Liver (tissue), 9 donors: Measurements from ENCODE around the gene NLRP13. TPM values are rescaled to one million over a fixed set of nuclear protein-coding genes. Genes with fewer than 3 reads are reported as not detected.
"Not testable (repeated sequence)": the region's sequence is repeated elsewhere in the genome, so short reads cannot be mapped to it uniquely, and the experiment has no call there.

Source experiments
- DNase-seq: peaks from one replicate; pipeline ENCODE4 v3.0.0-alpha.2; 2017; ENCODE audit warnings: low spot score
- H3K27ac ChIP-seq, 2 donors: one replicate each; pipeline ENCODE4 v1.7.0; 2013; ENCODE audit warnings: inconsistent platforms in 2 of 2, low read length in 2 of 2, control low read depth in 1 of 2, low read depth in 1 of 2, mild to moderate bottlenecking in 1 of 2
- H3K27me3 ChIP-seq, 4 donors: one replicate each; pipeline versions ENCODE4 v1.6.1 to v1.7.0; 2013; ENCODE audit warnings: low read length in 3 of 4, inconsistent platforms in 1 of 4, mild to moderate bottlenecking in 1 of 4, moderate library complexity in 1 of 4; ENCODE audit not compliant: control insufficient read depth in 4 of 4, insufficient read depth in 4 of 4
- H3K36me3 ChIP-seq, 4 donors: one replicate each; pipeline versions ENCODE4 v1.6.1 to v1.7.0; 2013; ENCODE audit warnings: low read length in 3 of 4, mild to moderate bottlenecking in 3 of 4, low read depth in 1 of 4, moderate library complexity in 1 of 4; ENCODE audit not compliant: control insufficient read depth in 4 of 4, insufficient read depth in 3 of 4
- H3K4me1 ChIP-seq, 4 donors: one replicate each; pipeline versions ENCODE4 v1.6.1 to v1.7.0; 2013; ENCODE audit warnings: low read length in 3 of 4, mild to moderate bottlenecking in 3 of 4, moderate library complexity in 1 of 4; ENCODE audit not compliant: control insufficient read depth in 4 of 4, insufficient read depth in 4 of 4
- H3K4me3 ChIP-seq, 3 donors: one replicate each; pipeline versions ENCODE4 v1.6.1 to v1.7.0; 2013; ENCODE audit warnings: low read length in 3 of 3, control low read depth in 1 of 3, low read depth in 1 of 3, mild to moderate bottlenecking in 1 of 3
- H3K9ac ChIP-seq, 2 donors: one replicate each; pipeline ENCODE4 v1.7.0; 2013; ENCODE audit warnings: low read length in 2 of 2, mild to moderate bottlenecking in 2 of 2, moderate library complexity in 2 of 2, control low read depth in 1 of 2, low read depth in 1 of 2
- H3K9me3 ChIP-seq, 4 donors: one replicate each; pipeline versions ENCODE4 v1.6.1 to v1.7.0; 2013; ENCODE audit warnings: low read length in 3 of 4; ENCODE audit not compliant: control insufficient read depth in 4 of 4
- ATF3 ChIP-seq: IDR thresholded peaks from 2 replicates; pipeline ENCODE4 v1.6.1; 2016; ENCODE audit warnings: antibody characterized with exemption
- EGR1 ChIP-seq, 2 donors: IDR thresholded peaks; 2 replicates each; pipeline ENCODE4 v1.6.1; 2016 to 2018; ENCODE audit warnings: antibody characterized with exemption in 2 of 2, low read depth in 2 of 2
- FOXA1 ChIP-seq: IDR thresholded peaks from 2 replicates; pipeline ENCODE4 v1.6.1; 2016; ENCODE audit warnings: antibody characterized with exemption
- FOXA2 ChIP-seq: IDR thresholded peaks from 2 replicates; pipeline ENCODE4 v1.6.1; 2016; ENCODE audit warnings: antibody characterized with exemption
- HNF4G ChIP-seq: IDR thresholded peaks from 2 replicates; pipeline ENCODE4 v1.6.1; 2016; ENCODE audit warnings: antibody characterized with exemption
- RXRA ChIP-seq, 2 donors: IDR thresholded peaks; 2 replicates each; pipeline ENCODE4 v1.6.1; 2017 to 2018; ENCODE audit warnings: antibody characterized with exemption in 2 of 2, mild to moderate bottlenecking in 1 of 2
- SP1 ChIP-seq: IDR thresholded peaks from 2 replicates; pipeline ENCODE4 v1.6.1; 2018; ENCODE audit warnings: antibody characterized with exemption, mild to moderate bottlenecking
- YY1 ChIP-seq: IDR thresholded peaks from 2 replicates; pipeline ENCODE4 v1.6.1; 2016; ENCODE audit warnings: antibody characterized with exemption, mild to moderate bottlenecking
- WGBS: extraction: QIAGEN DNeasy Blood & Tissue Kit; methylation state at CpG from one replicate; pipeline ENCODE4 v1.1.7; 2013; 5-methylcytosine and 5-hydroxymethylcytosine counted together
- polyA plus RNA-seq, 2 donors: library from polyadenylated mRNA; stranded (reverse) in 1 of 2; unstranded in 1 of 2; fragments of 200-250 nt in 1 of 2; fragments of >200 nt in 1 of 2; fragmentation: Nextera tagmentation in 1 of 2; extraction: Ambion mirVana in 1 of 2; gene quantifications; one replicate each; pipeline versions ENCODE4 v1.2.1 to v1.2.3, GENCODE V29; 2013 to 2015
- total RNA-seq, 2 donors: library from RNA; depleted of rRNA; stranded (reverse); fragments of >200 nt; gene quantifications; one replicate each; pipeline ENCODE4 v1.2.3, GENCODE V29; 2014
- TF ChIP-seq, protein P1 (sequence below): IDR thresholded peaks from 2 replicates; pipeline ENCODE4 v1.6.1; 2016; ENCODE audit warnings: antibody characterized with exemption, mild to moderate bottlenecking
- TF ChIP-seq, protein P2 (sequence below): IDR thresholded peaks from 2 replicates; pipeline ENCODE4 v1.6.1; 2016; ENCODE audit warnings: antibody characterized with exemption
- donor health status: healthy.
- donor health status: healthy.
- donor health status: healthy.
- donor health status: healthy.
- donor health status: healthy.

NLRP13 gene
- total and polyA plus RNA-seq, 4 donors, result not detected

DNA sequence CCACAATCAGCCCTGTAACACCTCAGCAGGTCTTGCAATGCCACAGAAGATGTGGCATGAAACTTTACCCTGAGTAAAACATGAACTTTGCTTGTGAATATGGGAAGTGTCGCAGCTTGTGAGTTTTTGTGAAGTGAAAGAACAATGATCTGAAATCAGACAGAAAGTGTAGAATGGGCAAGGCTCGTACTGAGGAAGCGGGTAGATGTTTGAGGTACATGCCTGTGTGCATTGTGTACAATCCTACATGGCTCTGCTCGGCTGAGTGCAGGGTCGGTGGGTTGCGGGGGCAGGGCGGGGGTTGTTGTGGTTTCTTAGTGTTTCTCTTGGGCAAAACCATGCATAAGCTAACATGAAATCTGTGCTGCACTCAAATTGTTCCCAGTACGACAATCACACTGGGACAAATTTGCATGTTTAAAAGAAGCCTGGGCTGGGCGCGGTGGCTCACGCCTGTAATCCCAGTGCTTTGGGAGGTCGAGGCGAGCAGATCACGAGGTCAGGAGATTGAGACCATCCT, 1.1 kb downstream of the NLRP13 start:
- WGBS, result 79% methylated on average over 14 of the region's 14 CpGs
- Histone ChIP-seq H3K9ac (no peak overlapping the region), H3K36me3 (no peaks in the 10 kb centered on the region), H3K27ac (no peak overlapping the region), H3K4me1 (no peaks in the 10 kb centered on the region), H3K9me3 (peaks cover 2 to 4% (median 3%) of the 10 kb centered on the region in 4 donors), H3K4me3 (no peak overlapping the region), H3K27me3 (peaks cover 0 to 3% (median under 1%) of the 10 kb centered on the region in 4 donors)
- DNase-seq, result no peak
- TF ChIP-seq, protein P1, sequence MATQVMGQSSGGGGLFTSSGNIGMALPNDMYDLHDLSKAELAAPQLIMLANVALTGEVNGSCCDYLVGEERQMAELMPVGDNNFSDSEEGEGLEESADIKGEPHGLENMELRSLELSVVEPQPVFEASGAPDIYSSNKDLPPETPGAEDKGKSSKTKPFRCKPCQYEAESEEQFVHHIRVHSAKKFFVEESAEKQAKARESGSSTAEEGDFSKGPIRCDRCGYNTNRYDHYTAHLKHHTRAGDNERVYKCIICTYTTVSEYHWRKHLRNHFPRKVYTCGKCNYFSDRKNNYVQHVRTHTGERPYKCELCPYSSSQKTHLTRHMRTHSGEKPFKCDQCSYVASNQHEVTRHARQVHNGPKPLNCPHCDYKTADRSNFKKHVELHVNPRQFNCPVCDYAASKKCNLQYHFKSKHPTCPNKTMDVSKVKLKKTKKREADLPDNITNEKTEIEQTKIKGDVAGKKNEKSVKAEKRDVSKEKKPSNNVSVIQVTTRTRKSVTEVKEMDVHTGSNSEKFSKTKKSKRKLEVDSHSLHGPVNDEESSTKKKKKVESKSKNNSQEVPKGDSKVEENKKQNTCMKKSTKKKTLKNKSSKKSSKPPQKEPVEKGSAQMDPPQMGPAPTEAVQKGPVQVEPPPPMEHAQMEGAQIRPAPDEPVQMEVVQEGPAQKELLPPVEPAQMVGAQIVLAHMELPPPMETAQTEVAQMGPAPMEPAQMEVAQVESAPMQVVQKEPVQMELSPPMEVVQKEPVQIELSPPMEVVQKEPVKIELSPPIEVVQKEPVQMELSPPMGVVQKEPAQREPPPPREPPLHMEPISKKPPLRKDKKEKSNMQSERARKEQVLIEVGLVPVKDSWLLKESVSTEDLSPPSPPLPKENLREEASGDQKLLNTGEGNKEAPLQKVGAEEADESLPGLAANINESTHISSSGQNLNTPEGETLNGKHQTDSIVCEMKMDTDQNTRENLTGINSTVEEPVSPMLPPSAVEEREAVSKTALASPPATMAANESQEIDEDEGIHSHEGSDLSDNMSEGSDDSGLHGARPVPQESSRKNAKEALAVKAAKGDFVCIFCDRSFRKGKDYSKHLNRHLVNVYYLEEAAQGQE, result no peak
- no peak for TF ChIP-seq SP1
- TF ChIP-seq HNF4G, result no peak
- no peak for TF ChIP-seq YY1
- TF ChIP-seq, protein P2, sequence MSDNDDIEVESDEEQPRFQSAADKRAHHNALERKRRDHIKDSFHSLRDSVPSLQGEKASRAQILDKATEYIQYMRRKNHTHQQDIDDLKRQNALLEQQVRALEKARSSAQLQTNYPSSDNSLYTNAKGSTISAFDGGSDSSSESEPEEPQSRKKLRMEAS, result no peak
- TF ChIP-seq FOXA2, result no peak
- TF ChIP-seq EGR1 (IDR thresholded peaks at IDR 0.05; ENCODE audit: low read depth in 2 of 2), result no peak

GRCh38 chr19:55929258-55929657, 2.9 kb downstream of the NLRP13 start:
- DNase-seq, H3K27ac ChIP-seq, H3K36me3 ChIP-seq, H3K9ac ChIP-seq, H3K27me3 ChIP-seq, H3K4me1 ChIP-seq, H3K4me3 ChIP-seq: not testable (repeated sequence)
- 75% methylated on average over 5 of the region's 5 CpGs for WGBS
- H3K9me3 ChIP-seq, result peaks cover 2 to 11% (median 5%) of the 10 kb centered on the region in 4 donors

- Histone ChIP-seq H3K9me3 (peaks cover 4 to 17% (median 9%) of the 10 kb centered on the region in 4 donors), H3K4me3 (no peak overlapping the region), H3K4me1 (no peaks in the 10 kb centered on the region), H3K27ac (no peak overlapping the region), H3K36me3 (no peaks in the 10 kb centered on the region), H3K27me3 (peaks cover 0 to 7% (median 3%) of the 10 kb centered on the region in 4 donors), H3K9ac (no peak overlapping the region)
- no peak for TF ChIP-seq RXRA (IDR thresholded peaks at IDR 0.05)
- no peak for TF ChIP-seq FOXA1
- no peak for TF ChIP-seq HNF4G
- TF ChIP-seq ATF3, result no peak
- no peak for TF ChIP-seq FOXA2
- DNase-seq, result no peak
- 69% methylated on average over 8 of the region's 8 CpGs for WGBS
Observed at GRCh38 chr19:55927991-55928390, 4.1 kb downstream of the NLRP13 start.
